Mucosa of descending colon (tissue), 3 donors: ENCODE results near the gene DENND2C. TPM values are rescaled to one million over a fixed set of nuclear protein-coding genes. Genes with fewer than 3 reads are reported as not detected.

Source experiments
- ATAC-seq: fragments of 200-7000 bp; cut with Tn5 transposase; one replicate; pipeline ENCODE4 v1.9.1; 2020; ENCODE audit warnings: mild to moderate bottlenecking, moderate library complexity
- DNase-seq, 3 donors: peaks; one replicate each; pipeline ENCODE4 v3.0.0-alpha.2; 2020
- H3K36me3 ChIP-seq: fragments of 200-600 bp; one replicate; pipeline ENCODE4 v1.8.0; 2021; ENCODE audit warnings: low read depth, mild to moderate bottlenecking
- H3K4me1 ChIP-seq: fragments of 200-600 bp; one replicate; pipeline ENCODE4 v1.8.0; 2021; ENCODE audit warnings: low read depth, mild to moderate bottlenecking
- H3K4me3 ChIP-seq: fragments of 200-600 bp; one replicate; pipeline ENCODE4 v1.8.0; 2021; ENCODE audit warnings: mild to moderate bottlenecking
- H3K9me3 ChIP-seq: fragments of 200-600 bp; one replicate; pipeline ENCODE4 v1.8.0; 2021; ENCODE audit warnings: mild to moderate bottlenecking
- intact Hi-C, 2 donors: fragments of 100-400 bp; cut with DNase I in 1 of 2; cut with micrococcal nuclease in 1 of 2; formaldehyde crosslinking; loops; one replicate each; pipeline versions ENCODE4 v1.11.0 to v1.11.1; 2022; cut with DNase I, micrococcal nuclease
- total RNA-seq, 3 donors: library from RNA; stranded (reverse); fragmentation: NEBNext Ultra II Directional in 2 of 3; extraction: Animal tissue kit (Norgen Biotek cat#: 25700) in 2 of 3; gene quantifications; one replicate each; pipeline versions ENCODE4 v1.2.1 to v1.2.4, GENCODE V29; 2021 to 2023
- TF ChIP-seq, protein P1 (sequence below): fragments of 200-600 bp; IDR thresholded peaks from one replicate; pipeline ENCODE4 v1.8.0; 2022; ENCODE audit warnings: antibody characterized with exemption, mild to moderate bottlenecking
- donor health status: DM: no; HTN: no; CAD: no; lungs with moderate emphysema.
- donor health status: DM: no; HTN: no; CAD: no.
- donor health status: DM: no; HTN: yes; CAD: no.

Gene DENND2C
- total RNA-seq, 3 donors from 2014 or later, result 0.80 to 1.6 (median 0.87) TPM

DNA sequence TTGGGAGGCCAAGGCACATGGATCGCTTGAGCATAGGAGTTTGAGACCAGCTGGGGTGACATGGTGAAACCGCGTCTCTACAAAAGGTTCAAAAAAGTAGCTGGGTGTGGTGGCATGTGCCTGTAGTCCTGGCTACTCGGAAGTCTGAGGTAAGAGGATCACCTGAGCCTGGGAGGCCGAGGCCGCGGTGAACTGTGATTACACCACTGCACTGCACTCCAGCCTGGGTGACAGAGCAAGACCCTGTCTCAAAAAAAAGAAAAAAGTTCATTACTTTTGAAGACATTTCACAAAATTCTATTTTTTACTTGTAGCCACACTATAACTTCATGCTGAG, 2.1 kb upstream of the DENND2C start:
- TF ChIP-seq, protein P1, sequence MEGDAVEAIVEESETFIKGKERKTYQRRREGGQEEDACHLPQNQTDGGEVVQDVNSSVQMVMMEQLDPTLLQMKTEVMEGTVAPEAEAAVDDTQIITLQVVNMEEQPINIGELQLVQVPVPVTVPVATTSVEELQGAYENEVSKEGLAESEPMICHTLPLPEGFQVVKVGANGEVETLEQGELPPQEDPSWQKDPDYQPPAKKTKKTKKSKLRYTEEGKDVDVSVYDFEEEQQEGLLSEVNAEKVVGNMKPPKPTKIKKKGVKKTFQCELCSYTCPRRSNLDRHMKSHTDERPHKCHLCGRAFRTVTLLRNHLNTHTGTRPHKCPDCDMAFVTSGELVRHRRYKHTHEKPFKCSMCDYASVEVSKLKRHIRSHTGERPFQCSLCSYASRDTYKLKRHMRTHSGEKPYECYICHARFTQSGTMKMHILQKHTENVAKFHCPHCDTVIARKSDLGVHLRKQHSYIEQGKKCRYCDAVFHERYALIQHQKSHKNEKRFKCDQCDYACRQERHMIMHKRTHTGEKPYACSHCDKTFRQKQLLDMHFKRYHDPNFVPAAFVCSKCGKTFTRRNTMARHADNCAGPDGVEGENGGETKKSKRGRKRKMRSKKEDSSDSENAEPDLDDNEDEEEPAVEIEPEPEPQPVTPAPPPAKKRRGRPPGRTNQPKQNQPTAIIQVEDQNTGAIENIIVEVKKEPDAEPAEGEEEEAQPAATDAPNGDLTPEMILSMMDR, result no peak
- H3K9me3 ChIP-seq, result no peaks in the 10 kb centered on the region
- H3K4me3 ChIP-seq, result no peak overlapping the region
- H3K36me3 ChIP-seq, result no peaks in the 10 kb centered on the region
- intact Hi-C loops, result no loop called here
- DNase-seq (peak in 1 of 3 donors; percentile 27), ATAC-seq (no peak)
- peaks cover 8% of the 10 kb centered on the region for H3K4me1 ChIP-seq

DNA sequence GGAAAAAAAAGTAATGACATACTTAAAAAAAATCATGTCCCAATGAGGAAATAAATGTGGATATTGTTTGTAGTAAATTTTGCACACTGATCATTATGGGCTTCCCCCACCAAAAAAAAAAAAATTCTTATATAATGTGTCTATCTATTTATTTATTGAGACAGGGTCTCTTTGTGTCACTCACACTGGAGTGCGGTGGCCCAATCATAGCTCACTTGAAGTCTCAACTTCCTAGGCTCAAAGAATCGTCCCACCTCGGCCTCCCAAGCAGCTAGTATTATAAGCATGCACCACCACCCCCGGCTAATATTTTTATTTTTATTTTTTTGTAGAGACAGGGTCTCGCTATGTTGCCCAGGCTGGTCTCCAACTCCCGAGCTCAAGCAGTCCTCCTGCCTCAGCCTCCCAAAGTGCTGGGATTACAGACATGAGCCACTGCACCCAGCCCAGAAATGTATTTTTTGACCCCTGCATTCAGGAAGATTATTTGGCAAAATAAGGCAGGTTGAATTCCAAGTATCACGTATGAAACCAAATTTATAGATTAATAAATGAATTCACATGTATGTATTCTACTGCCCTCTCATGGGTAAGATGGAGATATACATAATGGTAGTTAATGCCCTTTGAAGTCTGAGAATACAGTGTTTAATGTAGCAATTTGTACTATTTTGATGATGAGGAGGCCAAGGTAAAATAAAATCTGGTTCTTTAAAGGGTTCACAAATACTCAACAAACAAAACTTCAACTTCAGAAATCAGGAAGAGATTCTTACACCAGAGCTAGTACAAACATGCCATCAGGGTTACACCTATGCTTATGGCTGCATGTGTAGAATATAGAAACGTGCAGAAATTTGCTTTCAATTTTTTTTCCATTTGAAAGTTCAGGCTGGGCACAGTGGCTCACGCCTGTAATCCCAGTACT, 1.4 kb upstream of the DENND2C start:
- peaks cover 8% of the 10 kb centered on the region for H3K4me1 ChIP-seq
- TF ChIP-seq, protein P1, result no peak
- no peak overlapping the region for H3K4me3 ChIP-seq
- no peak for ATAC-seq
- DNase-seq, result no peak
- intact Hi-C loops, result no loop called here
- H3K9me3 ChIP-seq, result no peaks in the 10 kb centered on the region
- no peaks in the 10 kb centered on the region for H3K36me3 ChIP-seq

DNA sequence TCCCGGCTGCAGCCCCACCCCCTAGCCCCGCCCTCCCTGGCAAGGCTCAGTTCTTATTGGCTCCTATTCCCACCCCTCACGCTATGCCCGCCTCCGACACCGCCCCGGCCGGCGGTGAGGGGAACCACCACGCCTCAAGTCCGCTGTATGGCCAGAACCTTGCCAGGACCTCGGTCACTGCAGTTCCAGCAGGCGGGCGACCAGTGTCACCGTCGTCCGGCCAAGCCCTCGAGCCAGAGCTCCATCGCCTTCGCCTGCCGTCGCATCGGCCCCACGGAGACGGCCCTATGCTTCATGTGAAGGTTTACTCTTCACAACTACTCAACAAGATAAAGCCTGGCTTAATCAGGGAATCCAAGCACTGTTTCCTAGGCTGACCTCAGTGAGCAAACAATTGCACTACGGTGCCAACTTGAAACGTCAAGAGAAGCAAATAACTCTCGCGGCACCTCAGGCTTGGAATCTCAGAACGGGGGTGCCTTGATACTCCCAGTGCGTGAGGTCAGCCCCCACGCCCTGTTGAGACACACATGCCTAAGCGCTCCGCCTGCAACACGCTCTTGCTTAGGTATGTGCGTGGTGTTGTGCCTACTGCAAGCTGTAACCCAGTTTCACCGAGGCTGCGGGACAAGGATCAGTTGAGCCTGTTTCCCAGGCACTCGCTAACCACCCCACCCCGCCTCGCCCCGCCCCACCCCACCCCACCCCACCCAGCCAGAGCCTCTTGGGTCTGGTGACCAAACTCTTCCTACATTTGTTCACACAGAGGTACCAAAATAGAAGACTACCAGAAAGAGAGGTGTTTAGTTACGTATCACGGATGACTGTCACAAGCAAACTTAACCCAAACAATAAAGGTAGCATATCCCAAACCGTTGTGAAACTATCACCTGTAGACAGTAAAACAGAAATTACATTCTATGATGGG, 498 bp upstream of the DENND2C start:
- Histone ChIP-seq H3K4me3 (peak overlapping the region; percentile 35), H3K36me3 (no peaks in the 10 kb centered on the region), H3K9me3 (no peaks in the 10 kb centered on the region), H3K4me1 (peaks cover 8% of the 10 kb centered on the region)
- peak; percentile 93 to 97 (median 96) for DNase-seq
- intact Hi-C loops, result no loop called here
- peak; percentile 99 for ATAC-seq
- TF ChIP-seq, protein P1, result no peak

DNA sequence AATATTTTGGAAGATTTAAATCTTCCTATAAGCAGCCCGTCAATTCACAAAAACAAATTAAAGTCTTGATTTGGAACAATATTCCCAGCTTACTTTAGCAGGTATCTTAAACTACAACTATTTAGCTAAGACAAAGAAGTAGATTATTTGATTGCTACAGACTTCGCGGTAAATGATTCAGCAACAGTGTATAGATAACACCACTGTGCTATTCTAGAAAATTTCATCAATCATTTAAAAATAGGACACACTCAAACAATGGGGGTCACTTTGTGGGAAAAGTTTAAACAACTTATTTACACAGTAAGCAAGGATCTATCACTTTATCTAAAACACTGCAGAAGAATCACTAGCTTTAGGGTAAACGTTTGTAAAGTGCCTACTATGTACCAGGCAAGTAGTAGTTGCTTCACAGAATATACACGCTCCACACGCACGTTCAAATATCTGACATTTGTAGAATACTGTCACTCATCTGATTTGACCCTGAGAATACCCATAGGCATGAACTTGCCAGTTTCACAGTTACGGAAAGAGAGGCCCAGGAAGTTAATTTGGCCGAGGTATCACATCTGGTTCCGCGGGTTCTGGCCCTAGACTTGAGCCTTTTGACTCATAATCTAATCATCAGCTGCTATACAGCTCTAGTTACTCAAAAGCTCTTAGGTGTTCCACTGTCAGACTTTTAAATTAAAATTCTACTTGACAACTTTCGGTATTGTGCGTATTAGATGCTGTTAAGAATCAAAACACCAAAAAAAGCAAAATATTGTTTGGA, 876 bp downstream of the DENND2C start:
- Histone ChIP-seq H3K36me3 (no peaks in the 10 kb centered on the region), H3K4me3 (peak overlapping the region; percentile 35), H3K4me1 (peaks cover 8% of the 10 kb centered on the region), H3K9me3 (no peaks in the 10 kb centered on the region)
- intact Hi-C loops, result no loop called here
- DNase-seq, result peak in 1 of 3 donors; percentile 6
- TF ChIP-seq, protein P1, result no peak
- no peak for ATAC-seq

DNA sequence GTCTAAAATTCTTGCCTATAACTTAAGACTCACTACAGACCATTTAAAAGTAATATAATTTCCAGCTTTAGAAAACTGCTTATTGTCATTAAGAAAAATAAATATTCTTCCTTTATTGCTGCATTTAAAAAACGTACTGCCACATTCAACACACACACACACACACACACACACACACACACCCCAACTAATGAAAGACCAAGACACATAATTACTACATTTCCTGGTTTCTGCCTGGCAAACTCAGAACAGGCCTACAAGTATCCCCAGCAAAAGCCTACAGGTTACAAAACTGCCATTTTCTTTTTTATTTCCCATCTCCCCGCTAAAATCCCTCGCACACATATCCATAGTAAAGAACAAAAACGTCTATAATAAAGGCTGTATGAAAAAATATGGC, 1.5 kb downstream of the DENND2C start:
- Histone ChIP-seq H3K4me3 (no peak overlapping the region), H3K9me3 (no peaks in the 10 kb centered on the region), H3K4me1 (peaks cover 8% of the 10 kb centered on the region), H3K36me3 (no peaks in the 10 kb centered on the region)
- intact Hi-C loops, result no loop called here
- TF ChIP-seq, protein P1, result no peak
- no peak for DNase-seq
- no peak for ATAC-seq
